ENCODE results near the gene CD33. TPM values are rescaled to one million over a fixed set of nuclear protein-coding genes. Genes with fewer than 3 reads are reported as not detected.

Gene CD33
- polyA plus RNA-seq = not detected in 2 replicates

DNA sequence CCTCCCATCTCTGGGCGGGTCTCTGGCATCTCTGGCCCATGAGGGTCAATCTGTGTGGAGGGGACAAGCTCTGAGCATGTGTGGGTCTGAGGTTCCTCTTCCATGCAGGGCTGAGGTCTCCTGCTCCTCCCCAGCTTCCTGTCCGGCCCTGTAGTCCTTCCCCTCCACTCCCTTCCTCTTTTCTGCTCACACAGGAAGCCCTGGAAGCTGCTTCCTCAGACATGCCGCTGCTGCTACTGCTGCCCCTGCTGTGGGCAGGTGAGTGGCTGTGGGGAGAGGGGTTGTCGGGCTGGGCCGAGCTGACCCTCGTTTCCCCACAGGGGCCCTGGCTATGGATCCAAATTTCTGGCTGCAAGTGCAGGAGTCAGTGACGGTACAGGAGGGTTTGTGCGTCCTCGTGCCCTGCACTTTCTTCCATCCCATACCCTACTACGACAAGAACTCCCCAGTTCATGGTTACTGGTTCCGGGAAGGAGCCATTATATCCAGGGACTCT, at the start of gene CD33:
TSS of gene CD33 (plus strand) at position 183 of the 496 bp plus-strand sequence. CDS start at position 222, 39 bp downstream.

DNA sequence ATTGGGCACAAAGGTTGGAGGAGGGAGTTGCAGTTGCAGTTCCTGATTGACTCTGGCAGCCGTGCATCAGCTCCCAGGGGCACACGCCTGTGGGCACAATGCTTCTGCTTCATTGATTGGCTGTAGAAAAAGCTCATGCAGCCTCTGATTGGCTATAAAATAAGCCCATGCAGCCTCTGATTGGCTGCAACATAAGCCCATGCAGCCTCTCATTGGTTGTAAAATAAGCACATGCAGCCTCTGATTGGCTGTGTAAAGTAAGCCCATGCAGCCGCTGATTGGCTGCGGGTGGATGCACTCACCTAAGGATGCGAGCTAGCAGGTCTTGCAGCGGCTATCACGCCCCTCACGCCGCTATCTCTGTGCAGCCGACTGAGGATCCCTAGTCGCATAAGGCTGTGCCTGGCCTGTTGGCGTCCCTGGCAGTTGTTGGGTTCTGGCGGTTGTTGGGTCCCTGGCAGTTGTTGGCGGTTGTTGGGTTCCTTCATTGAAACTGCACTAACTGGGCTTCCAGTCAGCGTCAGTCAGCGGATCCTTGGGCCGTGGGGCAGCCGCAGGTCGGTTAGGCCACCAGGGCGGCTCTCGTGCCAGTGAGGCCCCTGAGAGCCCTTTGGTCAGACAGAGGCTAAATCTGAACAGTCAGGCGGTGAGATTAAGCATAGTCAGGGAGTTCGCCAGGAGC, 26.0 kb downstream of the CD33 start, which contains the start of gene SIGLECL1:
TSS of gene SIGLECL1 (plus strand) at position 295 of the 682 bp plus-strand sequence. CDS start 12,993 bp downstream, outside the sequence.

Other genes starting within 250 kb of the CD33 start
- 14.9 and 18.1 TPM in 2 replicates for gene KLK7, start 241.2 kb upstream of the CD33 start, polyA plus RNA-seq
- 194 and 292 TPM in 2 replicates for gene KLK8, start 223.5 kb upstream of the CD33 start, polyA plus RNA-seq
- 0.16 and 3.9 TPM in 2 replicates for gene KLK10, start 205.4 kb upstream of the CD33 start, polyA plus RNA-seq
- not detected in 2 replicates for gene KLK11, start 198.5 kb upstream of the CD33 start, polyA plus RNA-seq
- gene KLK12, start 190.1 kb upstream of the CD33 start, polyA plus RNA-seq = not detected in 2 replicates
- gene KLK13, start 160.0 kb upstream of the CD33 start, polyA plus RNA-seq = not detected in 2 replicates
- gene KLK14, start 142.2 kb upstream of the CD33 start, polyA plus RNA-seq = not detected in 2 replicates
- not detected in 2 replicates for gene CTU1, start 116.7 kb upstream of the CD33 start, polyA plus RNA-seq
- gene SIGLEC9, start 100.2 kb upstream of the CD33 start, polyA plus RNA-seq = not detected in 2 replicates
- not detected in 2 replicates for gene SIGLEC7, start 82.8 kb upstream of the CD33 start, polyA plus RNA-seq
- not detected in 2 replicates for gene SIGLECL1, start 26.0 kb downstream of the CD33 start, polyA plus RNA-seq
- 0.32 and 0.78 TPM in 2 replicates for gene IGLON5, start 86.6 kb downstream of the CD33 start, polyA plus RNA-seq
- 0.27 and 0.81 TPM in 2 replicates for gene VSIG10L, start 117.1 kb downstream of the CD33 start, polyA plus RNA-seq
- 75.1 and 77.9 TPM in 2 replicates for gene ETFB, start 141.3 kb downstream of the CD33 start, polyA plus RNA-seq
- gene CLDND2, start 143.9 kb downstream of the CD33 start, polyA plus RNA-seq = 3.4 and 9.2 TPM in 2 replicates
- gene NKG7, start 147.6 kb downstream of the CD33 start, polyA plus RNA-seq = not detected in 2 replicates
- not detected in 2 replicates for gene LIM2, start 162.9 kb downstream of the CD33 start, polyA plus RNA-seq
- not detected in 2 replicates for gene C19orf84, start 165.5 kb downstream of the CD33 start, polyA plus RNA-seq
- gene SIGLEC10, start 192.6 kb downstream of the CD33 start, polyA plus RNA-seq = not detected in 2 replicates
- not detected in 2 replicates for gene SIGLEC8, start 233.4 kb downstream of the CD33 start, polyA plus RNA-seq

Measured in Purkinje cell (primary cell).